Measurements from ENCODE around the gene LYPD5. TPM values are rescaled to one million over a fixed set of nuclear protein-coding genes. Genes with fewer than 3 reads are reported as not detected.

LYPD5 gene
- total and polyA plus RNA-seq, 2 experiments from 2014 or later: 0.32 to 1.1 TPM

- in situ Hi-C loops (cut with MboI): loop anchor here (5.0 kb wide), 1 partner anchor 39 kb away; no protein-coding TSS in a partner anchor
- no peak overlapping the region for H2AFZ ChIP-seq
- 0 to 4% methylated on average over 1 of the region's 1 CpG for WGBS, 2 experiments (ENCODE audit: low coverage in 1 of 2, low lambda C conversion rate in 2 of 2, missing lambda C conversion rate in 2 of 2)
- no peaks in the 10 kb centered on the region for H3K79me2 ChIP-seq (ENCODE audit: insufficient read depth)
- no peak overlapping the region for H3K4me3 ChIP-seq
- no peak overlapping the region for H3K4me2 ChIP-seq (ENCODE audit: unreplicated experiment)
- H4K20me1 ChIP-seq (ENCODE audit: insufficient read depth): no peaks in the 10 kb centered on the region
- no peak overlapping the region for H3K9ac ChIP-seq
- no peaks in the 10 kb centered on the region for H3K9me3 ChIP-seq (ENCODE audit: low read depth)
- no peak overlapping the region for H3K27ac ChIP-seq
- H3K4me1 ChIP-seq (ENCODE audit: insufficient read depth): peaks cover 15% of the 10 kb centered on the region
- no peaks in the 10 kb centered on the region for H3K9me2 ChIP-seq (ENCODE audit: insufficient read depth)
- H3K36me3 ChIP-seq (ENCODE audit: low read depth): no peaks in the 10 kb centered on the region
- DNase-seq: no peak
- no peak for TF ChIP-seq EZH2phosphoT487 (IDR thresholded peaks at IDR 0.05; ENCODE audit: insufficient read depth, low read depth)
- no peak for TF ChIP-seq EZH2 (IDR thresholded peaks at IDR 0.05; ENCODE audit: insufficient read depth, poor library complexity, severe bottlenecking)
- no peaks in the 10 kb centered on the region; the same call in 1 of the 2 replicates for H3F3A ChIP-seq (ENCODE audit: insufficient read depth)
- H3K27me3 ChIP-seq (replicated peaks; ENCODE audit: insufficient read depth): 0 out of 2 replicates have a peak, but pooled peaks cover 6% of the 10 kb centered on the region
Measured at GRCh38 chr19:43786665-43787064, 15.6 kb downstream of the LYPD5 start.

- DNase-seq: peak; percentile 86
- Histone ChIP-seq H3K4me3 (no peak overlapping the region), H3K27me3 (replicated peaks; ENCODE audit: insufficient read depth) (no peaks in the 10 kb centered on the region), H2AFZ (peak overlapping the region; percentile 68), H3K9me2 (ENCODE audit: insufficient read depth) (no peaks in the 10 kb centered on the region), H3K9ac (peak overlapping the region; percentile 34), H4K20me1 (ENCODE audit: insufficient read depth) (no peaks in the 10 kb centered on the region), H3K9me3 (ENCODE audit: low read depth) (no peaks in the 10 kb centered on the region), H3K4me2 (ENCODE audit: unreplicated experiment) (peak overlapping the region; percentile 49), H3K27ac (peak overlapping the region; percentile 21), H3K4me1 (ENCODE audit: insufficient read depth) (peaks cover 26% of the 10 kb centered on the region), H3K36me3 (ENCODE audit: low read depth) (no peaks in the 10 kb centered on the region), H3K79me2 (ENCODE audit: insufficient read depth) (no peaks in the 10 kb centered on the region), H3F3A (ENCODE audit: insufficient read depth) (no peaks in the 10 kb centered on the region; the same call in 1 of the 2 replicates)
- in situ Hi-C loops (cut with MboI): loop anchor here (5.0 kb wide), 1 partner anchor 38 kb away; no protein-coding TSS in a partner anchor
- TF ChIP-seq EZH2 (IDR thresholded peaks at IDR 0.05; ENCODE audit: insufficient read depth, poor library complexity, severe bottlenecking): no peak
- WGBS, 2 experiments (ENCODE audit: low coverage in 1 of 2, low lambda C conversion rate in 2 of 2, missing lambda C conversion rate in 2 of 2): 16 to 17% methylated on average over 10 of the region's 10 CpGs
Measured at GRCh38 chr19:43784981-43785808, 17.1 kb downstream of the LYPD5 start.

- Histone ChIP-seq H3K9me2 (ENCODE audit: insufficient read depth) (no peaks in the 10 kb centered on the region), H3K9me3 (ENCODE audit: low read depth) (no peaks in the 10 kb centered on the region), H3K9ac (peak overlapping the region; percentile 34), H3K36me3 (ENCODE audit: low read depth) (no peaks in the 10 kb centered on the region), H4K20me1 (ENCODE audit: insufficient read depth) (no peaks in the 10 kb centered on the region), H3K27ac (peak overlapping the region; percentile 21), H3K4me2 (ENCODE audit: unreplicated experiment) (peak overlapping the region; percentile 49), H2AFZ (peak overlapping the region; percentile 68; the same call in 1 of the 2 replicates), H3F3A (ENCODE audit: insufficient read depth) (no peaks in the 10 kb centered on the region; the same call in 1 of the 2 replicates), H3K79me2 (ENCODE audit: insufficient read depth) (no peaks in the 10 kb centered on the region; the same call in 1 of the 2 replicates), H3K4me3 (no peak overlapping the region), H3K4me1 (ENCODE audit: insufficient read depth) (peaks cover 34% of the 10 kb centered on the region), H3K27me3 (replicated peaks; ENCODE audit: insufficient read depth) (no peaks in the 10 kb centered on the region)
- DNase-seq: peak; percentile 92
- no peak for TF ChIP-seq EZH2 (IDR thresholded peaks at IDR 0.05; ENCODE audit: insufficient read depth, poor library complexity, severe bottlenecking)
- TF ChIP-seq EZH2phosphoT487 (IDR thresholded peaks at IDR 0.05; ENCODE audit: insufficient read depth, low read depth): no peak
- in situ Hi-C loops (cut with MboI): no loop called here
- WGBS, 2 experiments (ENCODE audit: low coverage in 1 of 2, low lambda C conversion rate in 2 of 2, missing lambda C conversion rate in 2 of 2): 43 to 50% methylated on average over 4 of the region's 4 CpGs
Measured at GRCh38 chr19:43784241-43784980, 17.8 kb downstream of the LYPD5 start.

DNA sequence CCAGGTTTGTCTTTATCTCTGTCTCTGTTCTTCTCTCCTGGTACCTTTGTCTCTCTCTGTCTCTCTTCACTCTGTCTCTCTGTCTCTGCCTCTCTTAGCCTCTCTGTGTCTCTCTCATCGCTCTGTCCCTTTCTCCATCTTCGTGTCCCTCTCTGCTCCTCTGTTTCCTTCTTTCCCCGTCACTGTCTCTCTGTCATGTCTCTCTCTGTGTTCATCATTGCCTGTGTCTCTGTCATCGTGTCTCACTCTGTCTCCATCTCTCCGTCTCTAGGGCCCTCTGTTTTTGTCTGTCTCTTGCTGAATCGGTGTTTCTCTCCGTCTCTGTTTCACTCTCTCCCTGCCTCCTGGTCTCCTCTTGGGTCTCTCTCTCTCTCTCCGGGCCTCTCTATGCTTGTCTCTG is 18.6 kb downstream of the LYPD5 start:
- H3K27me3 ChIP-seq (replicated peaks; ENCODE audit: insufficient read depth): no peaks in the 10 kb centered on the region
- no peaks in the 10 kb centered on the region for H3K9me3 ChIP-seq (ENCODE audit: low read depth)
- peaks cover 34% of the 10 kb centered on the region for H3K4me1 ChIP-seq (ENCODE audit: insufficient read depth)
- WGBS, 2 experiments (ENCODE audit: low coverage in 1 of 2, low lambda C conversion rate in 2 of 2, missing lambda C conversion rate in 2 of 2): 88 to 97% methylated on average over 8 of the region's 8 CpGs
- no peaks in the 10 kb centered on the region for H3K9me2 ChIP-seq (ENCODE audit: insufficient read depth)
- no peak overlapping the region for H2AFZ ChIP-seq
- no peak overlapping the region for H3K4me3 ChIP-seq
- DNase-seq: no peak
- no peaks in the 10 kb centered on the region for H3K36me3 ChIP-seq (ENCODE audit: low read depth)
- H3K9ac ChIP-seq: no peak overlapping the region
- TF ChIP-seq EZH2 (IDR thresholded peaks at IDR 0.05; ENCODE audit: insufficient read depth, poor library complexity, severe bottlenecking): no peak
- no peak for TF ChIP-seq EZH2phosphoT487 (IDR thresholded peaks at IDR 0.05; ENCODE audit: insufficient read depth, low read depth)
- no peak overlapping the region for H3K27ac ChIP-seq
- H3K4me2 ChIP-seq (ENCODE audit: unreplicated experiment): no peak overlapping the region
- no peaks in the 10 kb centered on the region; the same call in 1 of the 2 replicates for H3K79me2 ChIP-seq (ENCODE audit: insufficient read depth)
- in situ Hi-C loops (cut with MboI): no loop called here
- H4K20me1 ChIP-seq (ENCODE audit: insufficient read depth): no peaks in the 10 kb centered on the region
- no peaks in the 10 kb centered on the region; the same call in 1 of the 2 replicates for H3F3A ChIP-seq (ENCODE audit: insufficient read depth)

Measured in GM23248 (cell line).